Muscle layer of colon (tissue), 2 donors: ENCODE data around the gene TOP3B.

Experiments
- H3K27ac ChIP-seq: one replicate; pipeline ENCODE4 v1.7.0; 2013; ENCODE audit warnings: low read depth, mild to moderate bottlenecking, low read length, moderate library complexity
- H3K27me3 ChIP-seq, 2 donors: one replicate each; pipeline ENCODE4 v1.7.0; 2013; ENCODE audit warnings: low read length in 2 of 2, mild to moderate bottlenecking in 2 of 2; ENCODE audit not compliant: insufficient read depth in 2 of 2, control insufficient read depth in 1 of 2
- H3K36me3 ChIP-seq: one replicate; pipeline ENCODE4 v1.7.0; 2013; ENCODE audit warnings: mild to moderate bottlenecking, low read length; ENCODE audit not compliant: insufficient read depth
- H3K4me1 ChIP-seq: one replicate; pipeline ENCODE4 v1.7.0; 2013; ENCODE audit warnings: mild to moderate bottlenecking, low read length; ENCODE audit not compliant: insufficient read depth
- H3K4me3 ChIP-seq, 2 donors: one replicate each; pipeline ENCODE4 v1.7.0; 2013; ENCODE audit warnings: low read length in 2 of 2, low read depth in 1 of 2, mild to moderate bottlenecking in 1 of 2, moderate library complexity in 1 of 2
- H3K9ac ChIP-seq: one replicate; pipeline ENCODE4 v1.7.0; 2013; ENCODE audit warnings: low read length
- H3K9me3 ChIP-seq: one replicate; pipeline ENCODE4 v1.7.0; 2013; ENCODE audit warnings: mild to moderate bottlenecking, low read length
- donor health status: abdominal sarcoma.
- donor health status: Adenocarcinoma of cecum.

TOP3B gene

DNA sequence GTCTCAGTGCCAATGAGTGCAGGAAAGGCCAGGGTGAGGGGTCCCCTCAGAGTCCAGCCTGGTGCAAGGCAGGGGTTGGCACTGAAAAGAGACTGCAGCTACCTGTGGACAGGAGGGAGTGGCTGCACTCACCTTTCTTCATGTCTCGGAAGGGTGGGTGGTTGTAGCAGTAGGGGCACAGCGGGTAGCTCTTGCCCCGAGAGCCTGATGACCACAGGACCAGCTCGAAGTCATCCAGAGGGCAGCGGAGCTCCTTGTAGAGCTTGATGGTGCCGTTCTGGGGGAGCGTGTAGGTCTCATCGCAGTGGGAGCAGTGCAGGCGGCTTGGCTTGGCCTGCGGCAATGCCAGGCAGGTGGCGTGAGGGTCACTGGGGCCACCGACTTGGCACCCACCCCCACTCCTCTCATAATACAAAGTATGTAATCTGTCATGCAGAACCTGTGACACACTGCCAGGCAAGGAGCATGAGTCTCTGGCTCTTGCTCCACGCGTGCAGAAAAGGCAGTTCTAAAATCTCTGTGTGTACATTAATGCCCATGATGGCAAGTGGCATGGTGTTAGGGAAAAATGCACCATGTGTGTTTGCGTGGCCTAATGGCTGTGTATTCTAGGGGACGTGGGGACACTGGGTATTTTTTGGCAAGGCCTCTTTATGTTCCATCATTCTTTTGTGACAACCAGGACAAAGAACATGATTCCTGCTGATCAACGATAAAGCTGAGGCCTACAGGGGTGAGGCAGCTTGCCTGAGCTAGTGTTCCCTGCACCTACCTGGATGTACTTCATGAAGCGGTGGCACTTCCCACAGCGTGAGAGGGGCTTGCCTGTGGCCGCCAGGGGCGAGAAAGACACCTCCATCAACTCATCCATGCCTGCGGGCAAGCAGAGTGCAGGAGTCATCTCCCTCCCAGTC lies 24.0 kb downstream of the TOP3B start:
- Histone ChIP-seq H3K9ac (no peak overlapping the region), H3K36me3 (peaks cover 14% of the 10 kb centered on the region), H3K9me3 (no peaks in the 10 kb centered on the region), H3K27me3 (no peaks in the 10 kb centered on the region), H3K4me1 (no peaks in the 10 kb centered on the region), H3K4me3 (no peak overlapping the region), H3K27ac (no peak overlapping the region)

DNA sequence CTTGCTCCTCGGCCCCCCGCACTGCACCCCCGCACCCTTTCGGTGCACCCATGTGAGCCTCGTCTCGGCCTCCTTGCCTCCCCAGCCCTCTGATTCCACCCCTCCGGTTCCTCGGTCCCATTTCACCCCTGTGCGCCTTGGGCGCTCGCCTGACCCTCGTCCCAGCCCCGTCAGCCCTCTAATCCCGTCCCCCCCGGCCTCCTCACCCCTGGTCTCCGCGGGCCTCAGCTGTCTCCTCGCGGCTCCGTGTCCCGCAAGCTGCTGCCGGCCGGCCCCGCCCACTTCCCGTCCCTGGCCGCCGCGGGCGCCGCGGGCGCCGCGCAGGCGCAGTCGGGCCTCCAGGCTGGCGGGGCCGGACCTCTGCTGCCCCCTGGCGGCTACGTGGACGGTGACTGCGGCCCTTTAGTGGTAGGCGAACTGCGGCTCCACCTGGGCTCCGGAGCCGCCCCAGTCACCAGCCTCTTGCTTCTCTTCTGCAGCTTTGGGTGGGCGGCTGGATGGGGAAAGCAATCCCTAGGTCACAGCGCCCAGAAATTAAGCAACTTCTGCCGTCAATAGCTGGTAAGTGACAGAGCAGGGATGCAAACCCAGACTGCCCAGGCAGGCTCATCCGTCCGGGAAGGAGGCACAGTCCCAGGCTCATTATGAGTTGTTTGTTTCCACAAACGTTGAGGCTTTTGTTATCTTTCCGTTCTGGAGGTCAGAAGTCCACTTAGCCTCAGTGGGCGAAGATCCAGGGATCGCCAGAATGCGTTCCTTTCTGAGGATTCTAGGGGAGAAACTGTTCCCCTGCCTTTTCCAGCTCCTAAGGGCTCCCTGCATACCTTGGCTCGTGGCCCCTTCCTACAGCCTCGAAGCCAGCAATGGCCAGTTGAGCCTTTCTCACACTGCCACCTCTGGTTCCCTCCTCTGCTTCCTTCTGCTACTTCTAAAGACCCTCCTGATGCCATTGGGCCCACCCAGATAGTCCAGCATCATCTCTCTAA lies 29.7 kb downstream of the TOP3B start, which contains the start of gene PPM1F:
Gene PPM1F, minus strand, starts transcription at position 263 of the 986 bp plus-strand sequence. CDS start 6,800 bp downstream, outside the sequence.
- no peaks in the 10 kb centered on the region for H3K36me3 ChIP-seq
- H3K27ac ChIP-seq, result peak within 1 kb of the TSS; percentile 80
- H3K9ac ChIP-seq, result peak within 1 kb of the TSS; percentile 53
- no peaks in the 10 kb centered on the region for H3K27me3 ChIP-seq
- peaks cover 7% of the 10 kb centered on the region for H3K4me1 ChIP-seq
- H3K4me3 ChIP-seq, result peak within 1 kb of the TSS; percentile 65 to 71
- H3K9me3 ChIP-seq, result no peaks in the 10 kb centered on the region

DNA sequence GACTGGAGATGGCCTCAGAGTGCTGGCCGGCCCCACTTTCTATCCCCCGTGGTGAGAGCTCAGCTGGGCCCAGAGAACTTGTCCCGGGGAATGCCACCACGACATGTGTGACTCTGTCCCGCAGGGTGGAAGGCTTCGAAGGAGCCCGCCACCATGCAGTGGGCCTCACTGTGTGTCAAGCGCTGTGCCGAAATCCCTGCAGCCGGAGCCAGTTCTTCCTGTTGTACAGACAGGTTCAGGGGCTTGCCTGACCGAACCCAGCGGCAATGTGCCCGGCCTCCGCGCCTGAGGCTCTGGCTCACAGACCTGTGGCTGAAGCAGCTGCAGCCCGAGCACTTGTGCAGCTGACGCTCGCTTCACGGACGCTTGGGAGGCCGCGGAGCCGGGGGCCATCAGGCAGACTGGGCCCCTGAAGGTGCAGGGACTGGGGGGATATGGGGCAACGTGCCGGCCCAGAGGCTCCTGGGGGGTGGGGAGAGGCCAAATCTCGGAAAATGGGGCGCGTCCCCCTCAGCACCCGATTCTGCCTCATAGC lies 30.6 kb downstream of the TOP3B start:
- Histone ChIP-seq H3K4me1 (peaks cover 16% of the 10 kb centered on the region), H3K27me3 (no peaks in the 10 kb centered on the region), H3K36me3 (no peaks in the 10 kb centered on the region), H3K9me3 (no peaks in the 10 kb centered on the region), H3K27ac (peak overlapping the region; percentile 80), H3K4me3 (peak overlapping the region; percentile 65 to 71), H3K9ac (peak overlapping the region; percentile 53)

DNA sequence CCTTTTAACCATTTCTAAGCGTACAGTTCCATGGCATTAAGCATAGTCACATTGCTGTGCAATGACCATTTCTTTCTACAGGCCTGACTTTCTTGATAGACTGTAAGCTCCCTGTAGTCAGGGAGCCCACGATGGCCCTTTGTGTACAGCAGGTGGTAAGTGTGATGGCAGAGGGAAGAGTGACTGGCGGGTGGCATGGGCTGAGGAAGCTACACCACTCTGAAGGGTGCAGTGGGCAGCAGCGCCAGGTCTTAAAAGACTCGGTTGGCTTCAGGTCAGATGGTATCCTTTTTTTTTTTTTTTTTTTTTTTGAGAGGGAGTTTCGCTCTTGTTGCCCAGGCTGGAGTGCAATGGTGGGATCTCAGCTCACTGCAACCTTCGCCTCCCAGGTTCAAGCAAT lies 31.5 kb downstream of the TOP3B start:
- H3K27ac ChIP-seq, result no peak overlapping the region
- H3K4me1 ChIP-seq, result peaks cover 21% of the 10 kb centered on the region
- no peaks in the 10 kb centered on the region for H3K27me3 ChIP-seq
- H3K9ac ChIP-seq, result no peak overlapping the region
- H3K9me3 ChIP-seq, result no peaks in the 10 kb centered on the region
- no peaks in the 10 kb centered on the region for H3K36me3 ChIP-seq
- no peak overlapping the region for H3K4me3 ChIP-seq

DNA sequence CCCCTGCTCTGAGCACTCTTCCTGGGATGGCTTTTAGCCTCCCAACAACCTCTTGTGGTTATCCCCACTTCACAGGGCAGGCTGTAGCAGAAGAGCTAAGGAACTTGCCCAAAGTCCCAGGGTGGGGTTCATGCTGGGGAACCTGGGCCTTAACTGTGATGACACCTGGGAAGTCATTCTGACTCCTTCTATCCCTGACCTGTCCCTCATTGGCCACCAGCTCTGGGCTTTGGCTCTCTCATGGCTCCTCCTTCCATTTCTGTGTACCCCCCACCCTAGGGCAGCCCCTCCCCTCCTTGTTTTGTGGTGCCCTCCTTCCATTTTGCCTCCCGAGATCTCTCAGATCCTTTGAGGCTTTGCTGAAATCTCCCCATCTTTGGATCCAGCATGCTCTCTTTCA lies 32.6 kb downstream of the TOP3B start:
- Histone ChIP-seq H3K4me3 (no peak overlapping the region), H3K9ac (no peak overlapping the region), H3K27me3 (no peaks in the 10 kb centered on the region), H3K9me3 (no peaks in the 10 kb centered on the region), H3K36me3 (peaks cover 6% of the 10 kb centered on the region), H3K4me1 (peaks cover 21% of the 10 kb centered on the region), H3K27ac (no peak overlapping the region)

DNA sequence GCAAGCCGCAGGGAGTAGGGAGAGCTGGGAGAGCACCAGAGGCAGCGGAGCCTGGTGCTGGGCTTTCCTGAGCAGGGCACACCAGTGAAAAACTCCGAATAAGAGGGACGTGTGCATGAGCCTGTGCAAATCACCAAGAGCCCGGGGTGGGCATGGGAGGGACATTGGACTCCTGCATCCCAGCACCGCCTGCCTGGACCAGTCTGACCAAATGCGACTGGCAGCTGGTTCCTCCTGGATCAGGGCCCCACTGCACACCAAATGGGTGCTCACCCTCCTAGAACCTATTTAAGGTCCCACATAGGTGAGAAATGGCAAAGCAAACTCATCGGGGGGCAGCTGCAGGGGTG lies 33.0 kb downstream of the TOP3B start:
- no peaks in the 10 kb centered on the region for H3K9me3 ChIP-seq
- H3K27me3 ChIP-seq, result no peaks in the 10 kb centered on the region
- no peak overlapping the region for H3K4me3 ChIP-seq
- H3K36me3 ChIP-seq, result peaks cover 11% of the 10 kb centered on the region
- H3K27ac ChIP-seq, result no peak overlapping the region
- H3K9ac ChIP-seq, result no peak overlapping the region
- peaks cover 21% of the 10 kb centered on the region for H3K4me1 ChIP-seq

DNA sequence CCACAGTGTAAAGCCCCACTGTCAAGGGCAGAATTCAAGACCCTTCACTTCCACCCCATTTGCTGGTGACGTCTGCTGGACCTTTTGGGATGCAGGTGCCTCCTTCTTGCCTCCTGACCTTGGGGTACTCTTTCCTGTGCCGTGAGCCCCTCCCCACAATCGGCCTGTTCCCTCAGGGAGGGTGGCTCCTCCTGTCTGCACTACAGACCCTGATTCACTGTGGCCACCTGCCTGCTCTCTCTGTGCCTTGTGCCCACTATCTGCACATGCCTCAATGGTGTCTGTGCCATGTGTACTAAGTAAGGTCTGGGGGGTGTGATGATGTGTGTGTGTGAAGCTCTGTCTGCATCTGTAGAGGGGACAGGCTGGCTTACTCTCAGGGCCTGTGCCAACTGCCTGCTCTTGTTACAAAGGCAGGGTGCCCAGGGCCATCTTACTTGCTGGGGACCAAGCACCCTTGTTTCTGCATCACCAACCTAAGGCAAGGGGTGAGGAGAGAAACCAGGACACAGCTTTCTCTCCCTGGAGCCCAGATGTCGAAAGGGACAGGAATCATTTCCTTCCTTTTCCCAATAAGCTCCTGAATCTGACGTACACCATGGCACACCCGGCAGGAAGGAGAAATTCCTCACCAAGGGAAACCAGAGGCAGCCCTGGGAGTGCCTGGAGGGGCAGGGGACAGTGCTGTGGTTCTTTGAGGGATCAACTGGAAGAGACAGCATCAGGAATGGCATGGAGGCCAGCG lies 33.6 kb downstream of the TOP3B start:
- H3K27ac ChIP-seq, result no peak overlapping the region
- no peaks in the 10 kb centered on the region for H3K27me3 ChIP-seq
- peaks cover 16% of the 10 kb centered on the region for H3K36me3 ChIP-seq
- H3K9me3 ChIP-seq, result no peaks in the 10 kb centered on the region
- H3K4me3 ChIP-seq, result no peak overlapping the region
- H3K9ac ChIP-seq, result no peak overlapping the region
- H3K4me1 ChIP-seq, result peaks cover 21% of the 10 kb centered on the region

DNA sequence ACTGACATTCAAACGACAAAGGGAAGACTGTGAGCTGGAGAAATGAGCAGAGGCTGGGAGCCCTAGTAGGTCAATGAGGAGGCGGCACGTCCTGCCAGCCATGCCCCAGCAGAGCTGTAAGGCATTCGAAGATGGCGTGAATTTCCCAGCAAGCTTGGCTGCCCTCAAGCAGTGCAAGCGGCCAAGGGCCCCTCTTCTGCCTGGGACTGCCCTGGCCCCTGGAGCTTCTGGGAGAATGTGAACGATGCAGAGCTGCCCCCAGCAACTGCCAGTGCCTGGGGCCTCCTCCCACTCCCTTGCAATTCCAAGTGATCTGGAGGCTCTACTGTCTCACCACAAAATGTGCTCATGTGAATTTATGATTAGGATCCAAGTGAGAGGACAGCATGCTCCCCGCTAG lies 34.2 kb downstream of the TOP3B start:
- peaks cover 17% of the 10 kb centered on the region for H3K36me3 ChIP-seq
- H3K4me1 ChIP-seq, result peaks cover 23% of the 10 kb centered on the region
- no peak overlapping the region for H3K4me3 ChIP-seq
- H3K9ac ChIP-seq, result no peak overlapping the region
- no peaks in the 10 kb centered on the region for H3K9me3 ChIP-seq
- no peak overlapping the region for H3K27ac ChIP-seq
- no peaks in the 10 kb centered on the region for H3K27me3 ChIP-seq

DNA sequence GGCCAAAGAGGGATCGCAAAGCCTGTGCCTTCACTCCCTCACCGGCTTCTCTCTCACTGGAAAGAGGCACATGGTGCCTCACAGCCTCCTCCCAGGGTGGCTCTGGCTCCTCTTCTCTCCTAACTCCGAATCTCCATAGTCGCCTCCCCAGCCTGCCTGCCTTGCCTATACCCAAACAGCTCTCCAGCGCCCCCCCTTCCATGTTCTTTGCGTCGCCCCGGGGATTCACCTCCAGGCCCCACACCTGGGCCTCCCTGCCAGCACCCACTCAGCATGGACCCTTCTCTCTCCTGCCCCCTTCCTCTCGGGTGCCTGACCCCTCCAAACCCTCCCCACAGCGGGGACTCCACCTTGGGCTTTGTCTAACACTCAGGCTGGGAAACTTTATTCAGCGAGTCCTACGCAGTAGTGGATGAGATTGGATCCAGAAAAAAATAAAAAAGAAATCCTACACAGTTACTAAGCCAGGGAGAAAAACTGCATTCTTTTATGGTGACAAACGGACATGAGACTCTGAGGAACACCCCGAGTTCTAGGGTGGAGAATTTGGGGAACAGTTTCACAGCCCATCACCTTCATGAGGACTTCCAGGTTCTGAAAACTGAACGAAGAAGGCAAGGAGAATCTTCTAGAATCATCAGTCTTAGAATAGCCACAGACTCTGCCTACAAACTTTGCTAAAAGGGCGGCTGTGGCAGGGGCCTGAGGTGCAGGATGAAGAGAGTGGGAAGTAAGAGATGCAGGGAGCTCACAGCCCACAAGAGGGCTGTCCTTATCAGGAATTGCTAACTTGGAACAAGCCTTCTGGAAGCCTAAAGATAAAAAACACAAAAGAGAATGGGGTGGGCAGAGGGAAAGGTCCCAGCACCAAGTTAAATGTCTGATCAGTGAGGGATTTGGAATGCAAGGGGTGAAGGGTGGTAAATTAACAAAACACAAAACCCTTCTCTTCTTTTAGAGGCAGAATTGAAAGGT lies 35.3 kb downstream of the TOP3B start:
- Histone ChIP-seq H3K27ac (peak overlapping the region; percentile 35), H3K9me3 (no peaks in the 10 kb centered on the region), H3K4me1 (peaks cover 33% of the 10 kb centered on the region), H3K36me3 (peaks cover 17% of the 10 kb centered on the region), H3K9ac (no peak overlapping the region), H3K27me3 (no peaks in the 10 kb centered on the region), H3K4me3 (no peak overlapping the region)
